Stimulated activated CD4-positive, alpha-beta T cell treated with anti-CD3 and anti-CD28 coated beads, Interleukin-15, amount 100 ng/mL, for 48 hours (primary cell): Measurements from ENCODE around the gene PTPRN2.
"Not testable (repeated sequence)": the region's sequence is repeated elsewhere in the genome, so short reads cannot be mapped to it uniquely, and the experiment has no call there.

Experiments used
- DNase-seq, 2 donors: peaks; one replicate each; pipeline ENCODE4 v3.0.0-alpha.2; 2020; ENCODE audit warnings: low read depth in 2 of 2

The PTPRN2 gene

GRCh38 chr7:158532093-158532627 lies 55.5 kb downstream of the PTPRN2 start:
- no peak for DNase-seq

GRCh38 chr7:158531661-158532060 lies 56.0 kb downstream of the PTPRN2 start:
- DNase-seq = no peak

GRCh38 chr7:158530800-158531609 lies 56.6 kb downstream of the PTPRN2 start:
- no peak for DNase-seq

GRCh38 chr7:158529181-158530096 lies 58.2 kb downstream of the PTPRN2 start:
- DNase-seq = no peak

DNA sequence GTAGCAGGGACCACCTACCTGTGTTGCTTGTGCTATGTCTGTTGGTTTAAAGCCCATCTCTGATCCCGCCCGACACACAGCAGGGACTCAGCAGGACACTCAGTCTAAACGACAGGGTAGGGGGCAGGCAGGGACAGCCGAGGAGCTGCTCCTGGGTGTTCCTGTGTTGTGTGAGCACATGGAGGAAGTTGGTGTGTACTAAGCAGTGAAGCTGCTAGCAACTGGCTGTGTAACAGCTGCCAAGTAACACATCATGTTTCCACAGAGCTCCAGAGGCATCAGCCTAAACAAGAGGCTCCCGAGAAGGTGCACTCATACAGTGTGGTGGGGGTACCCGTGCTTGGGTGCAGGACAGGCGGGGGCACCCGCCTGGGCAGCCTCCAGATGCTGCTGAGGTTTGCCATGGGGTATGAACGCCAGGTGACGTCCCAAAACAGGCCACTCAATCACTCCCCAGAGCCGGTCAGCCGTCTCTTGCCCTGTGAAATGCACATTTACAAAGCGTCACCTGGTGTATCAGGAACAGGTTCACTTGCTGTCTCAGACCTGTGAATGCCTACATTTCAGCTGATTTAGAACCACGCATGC lies 59.6 kb downstream of the PTPRN2 start:
- DNase-seq = no peak

GRCh38 chr7:158527495-158527894 lies 60.1 kb downstream of the PTPRN2 start:
- no peak for DNase-seq

DNA sequence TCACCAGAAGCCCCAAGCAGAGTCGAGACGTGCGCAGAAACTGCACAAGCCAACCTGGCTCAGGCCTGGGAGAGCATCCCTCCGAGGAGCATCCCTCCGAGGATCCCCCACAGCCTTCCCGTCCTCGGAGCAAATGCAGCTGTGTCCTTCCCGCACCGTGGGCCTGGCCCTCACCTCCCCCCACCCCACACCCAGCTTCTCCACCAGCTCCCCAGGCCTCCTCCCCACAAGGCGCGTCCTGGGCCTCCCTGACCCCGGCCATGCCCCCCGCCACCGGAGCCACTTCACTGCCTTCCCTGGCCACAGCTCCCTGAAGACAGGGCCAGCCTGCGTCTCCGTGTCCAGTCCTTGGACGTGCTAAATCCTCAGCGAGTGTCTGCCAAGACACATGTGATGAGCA lies 60.6 kb downstream of the PTPRN2 start:
- DNase-seq = no peak

GRCh38 chr7:158526531-158526930 lies 61.1 kb downstream of the PTPRN2 start:
- DNase-seq = no peak

DNA sequence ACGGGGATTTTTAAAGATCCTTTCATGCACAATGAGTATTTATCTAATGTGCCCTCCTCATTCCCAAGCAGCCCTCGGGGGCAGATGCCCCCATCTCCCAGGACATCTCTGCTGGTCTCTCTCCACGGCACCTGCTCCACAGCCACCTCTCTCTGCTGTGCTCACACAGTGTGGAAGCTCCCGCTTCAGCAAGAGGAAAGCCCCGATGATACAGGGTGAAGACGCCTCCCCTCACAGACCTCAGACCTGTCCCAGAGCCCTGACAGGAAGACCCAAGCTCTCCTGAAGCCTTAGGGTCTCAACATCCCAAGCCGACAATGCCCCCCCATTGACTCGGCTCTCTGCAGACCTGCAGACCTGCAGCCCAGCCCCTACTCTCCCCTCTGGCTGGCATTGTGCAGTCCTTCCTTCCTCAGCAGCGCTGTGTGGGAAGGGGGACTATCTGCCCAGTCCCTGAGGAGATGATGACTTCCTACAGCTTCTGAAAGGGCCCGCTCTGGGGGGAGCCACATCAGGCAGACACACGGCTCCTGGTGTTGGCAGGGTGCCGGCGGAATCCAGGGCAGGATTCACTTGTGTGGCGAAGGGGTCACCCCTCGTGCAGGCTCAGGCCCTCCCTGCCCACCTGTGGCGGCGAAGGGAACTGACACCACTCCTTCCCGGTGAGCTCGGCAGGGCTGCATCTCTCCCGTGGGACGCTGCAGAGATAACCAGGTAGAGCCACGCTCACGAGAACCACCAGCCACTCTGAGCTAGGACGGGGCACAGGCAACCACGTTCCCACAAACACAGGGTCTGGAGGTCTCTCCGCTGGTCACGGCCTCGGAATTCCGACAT lies 61.8 kb downstream of the PTPRN2 start:
- no peak for DNase-seq

- DNase-seq = no peak
These were observed 62.6 kb downstream of the PTPRN2 start for GRCh38 chr7:158524749-158525635.

- not testable (repeated sequence) for DNase-seq
These were observed 63.3 kb downstream of the PTPRN2 start for GRCh38 chr7:158524286-158524685.

GRCh38 chr7:158523877-158524276 lies 63.7 kb downstream of the PTPRN2 start:
- DNase-seq = not testable (repeated sequence)

GRCh38 chr7:158523165-158523856 lies 64.3 kb downstream of the PTPRN2 start:
- not testable (repeated sequence) for DNase-seq

GRCh38 chr7:158521795-158522194 lies 65.8 kb downstream of the PTPRN2 start:
- not testable (repeated sequence) for DNase-seq

DNA sequence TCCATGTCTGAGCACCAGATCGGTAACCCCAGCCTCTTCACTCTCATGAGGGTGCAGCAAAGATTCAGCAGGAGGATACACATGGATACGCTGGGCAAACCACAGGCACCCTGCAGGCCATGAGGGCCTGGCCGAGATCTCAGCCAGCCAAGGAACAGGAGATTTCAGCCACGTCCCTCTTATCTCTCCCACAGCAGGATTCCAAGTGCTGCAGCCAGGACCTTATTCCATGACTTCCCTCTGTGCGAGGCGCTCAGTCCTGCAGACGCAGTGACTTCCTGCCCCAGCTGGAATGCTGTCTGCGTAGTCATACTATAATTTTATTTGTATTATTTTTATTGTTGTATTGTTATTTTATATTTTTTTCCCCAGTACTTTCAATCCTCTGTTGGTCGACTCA lies 66.8 kb downstream of the PTPRN2 start:
- DNase-seq = no peak

- DNase-seq = no peak
These were observed 67.9 kb downstream of the PTPRN2 start for GRCh38 chr7:158519633-158520174.

DNA sequence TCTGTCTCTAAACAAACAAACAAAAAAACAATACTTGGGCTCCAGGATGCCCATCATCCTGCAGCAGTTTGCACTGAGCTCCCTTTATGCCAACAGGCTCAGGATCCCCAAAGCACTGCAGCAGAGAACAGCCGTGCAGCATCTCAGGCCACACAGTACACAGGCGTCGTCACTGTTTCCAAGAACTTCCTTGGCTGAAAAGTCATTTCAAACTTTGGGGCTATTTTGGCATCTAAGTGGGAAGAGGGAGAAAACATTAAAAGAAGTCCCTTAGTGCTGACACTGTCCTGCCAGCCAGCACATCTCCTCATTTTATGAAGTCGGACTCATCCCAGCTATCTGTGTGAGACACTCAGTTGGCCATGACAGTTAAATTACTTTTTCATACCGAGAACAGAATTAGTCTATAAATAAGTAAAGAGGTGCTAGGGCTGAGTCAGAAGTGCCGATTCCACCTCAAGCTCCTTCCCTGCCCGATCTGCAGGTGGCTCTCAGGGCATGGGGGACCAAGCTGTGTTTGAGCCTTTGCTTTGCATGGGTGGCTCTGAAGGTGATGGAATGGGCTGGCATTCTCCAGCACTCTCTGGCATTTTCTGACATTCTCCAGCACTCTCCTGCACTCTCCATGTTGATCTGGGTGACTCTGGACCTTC lies 68.5 kb downstream of the PTPRN2 start:
- DNase-seq = no peak

- DNase-seq = no peak
These were observed 70.1 kb downstream of the PTPRN2 start for GRCh38 chr7:158517571-158517970.

- DNase-seq = no peak
These were observed 70.6 kb downstream of the PTPRN2 start for GRCh38 chr7:158517072-158517471.
